22Rv1 (cell line): ENCODE data around the gene NFIX.

Source experiments
- CTCF ChIP-seq: fragments of 450-650 bp; IDR thresholded peaks from 2 replicates; pipeline ENCODE4 v1.5.1; 2017; ENCODE audit warnings: mild to moderate bottlenecking
- ZFX ChIP-seq: fragments of 450-650 bp; IDR thresholded peaks from 2 replicates; pipeline ENCODE4 v1.6.1; 2017; ENCODE audit warnings: antibody characterized with exemption, borderline replicate concordance

DNA sequence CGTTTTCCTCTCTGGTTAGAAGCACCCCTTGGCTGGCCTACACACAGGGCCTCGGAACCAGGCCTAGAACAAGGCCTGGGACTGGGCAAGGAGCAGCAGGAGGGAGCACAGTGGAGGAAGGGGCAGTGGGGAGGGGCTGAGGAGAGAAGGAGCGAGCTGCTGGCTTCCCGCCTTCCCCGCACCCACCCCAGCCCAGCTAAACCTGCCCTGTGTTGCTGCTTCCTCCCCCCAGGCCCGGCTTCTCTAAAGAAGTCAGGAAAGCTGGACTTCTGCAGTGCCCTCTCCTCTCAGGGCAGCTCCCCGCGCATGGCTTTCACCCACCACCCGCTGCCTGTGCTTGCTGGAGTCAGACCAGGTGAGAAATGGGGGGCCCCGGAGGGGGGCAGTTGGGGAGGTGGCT, 83.1 kb downstream of the NFIX start:
- TF ChIP-seq CTCF (no peak), ZFX (no peak)
